Caco-2 (cell line): ENCODE measurements around the gene STAT2. TPM values are rescaled to one million over a fixed set of nuclear protein-coding genes. Genes with fewer than 3 reads are reported as not detected.
"Not testable (repeated sequence)": the region's sequence is repeated elsewhere in the genome, so short reads cannot be mapped to it uniquely, and the experiment has no call there.

Experiments
- BruUV-seq: library from RNA; stranded (reverse); fragments of 400-500 nt; replicated peaks from 2 replicates; lab custom pipeline; 2021; lab: Mats Ljungman, UMichigan
- CTCF ChIA-PET: fragments of 300-600 bp; sonication (Branson Sonifier 250); formaldehyde crosslinking; loops from one replicate; lab custom pipeline; 2022; ENCODE audit warnings: antibody characterized with exemption; lab: Charles Lee
- POLR2A ChIA-PET: fragments of 300-600 bp; sonication (Branson Sonifier 250); formaldehyde crosslinking; loops from one replicate; lab custom pipeline; 2022; ENCODE audit warnings: antibody characterized with exemption; lab: Charles Lee
- DNase-seq, 2 experiments: peaks; one replicate each; pipeline versions ENCODE4 v3.0.0 to v3.0.0-alpha.2; 2020 to 2022
- H3K27me3 ChIP-seq: replicated peaks from 2 replicates; pipeline ENCODE4 v1.6.0; 2011; ENCODE audit warnings: low read length; ENCODE audit not compliant: control insufficient read depth, insufficient read depth
- H3K36me3 ChIP-seq: 2 replicates; pipeline ENCODE4 v1.5.1; 2011; ENCODE audit warnings: low read length; ENCODE audit not compliant: control insufficient read depth, insufficient read depth
- H3K4me1 ChIP-seq: fragments of 250-450 bp; sonication (Bioruptor Pico); 2 replicates; pipeline ENCODE4 v1.5.1; 2020; ENCODE audit warnings: mild to moderate bottlenecking
- H3K4me3 ChIP-seq: 2 replicates; pipeline ENCODE4 v1.5.1; 2011; ENCODE audit warnings: low read depth, mild to moderate bottlenecking, control low read depth, low read length
- H3K9me3 ChIP-seq: fragments of 250-450 bp; sonication (Bioruptor Pico); 2 replicates; pipeline ENCODE4 v1.5.1; 2020; ENCODE audit warnings: mild to moderate bottlenecking, moderate library complexity
- H3K27ac Mint-ChIP-seq: one replicate; pipeline ENCODE4 v1.8.0; 2022; ENCODE audit warnings: mixed read lengths; ENCODE audit not compliant: unreplicated experiment
- H3K27me3 Mint-ChIP-seq: one replicate; pipeline ENCODE4 v1.8.0; 2022; ENCODE audit warnings: mixed read lengths; ENCODE audit not compliant: insufficient read depth, unreplicated experiment
- H3K36me3 Mint-ChIP-seq: one replicate; pipeline ENCODE4 v1.8.0; 2022; ENCODE audit warnings: mild to moderate bottlenecking, mixed read lengths; ENCODE audit not compliant: insufficient read depth, unreplicated experiment
- H3K4me1 Mint-ChIP-seq: one replicate; pipeline ENCODE4 v1.8.0; 2022; ENCODE audit warnings: low read depth, mixed read lengths; ENCODE audit not compliant: unreplicated experiment
- H3K4me3 Mint-ChIP-seq: one replicate; pipeline ENCODE4 v1.8.0; 2022; ENCODE audit warnings: mild to moderate bottlenecking, moderate library complexity, mixed read lengths; ENCODE audit not compliant: unreplicated experiment
- H3K9me3 Mint-ChIP-seq: one replicate; pipeline ENCODE4 v1.8.0; 2022; ENCODE audit warnings: mixed read lengths; ENCODE audit not compliant: unreplicated experiment
- CTCF ChIP-seq, 2 experiments: fragments of 200-600 bp in 1 of 2; IDR thresholded peaks; 1 replicate in 1 of 2; 2 replicates in 1 of 2; pipeline versions ENCODE4 v1.5.1 to v1.8.0; 2011 to 2022; ENCODE audit warnings: antibody characterized with exemption in 1 of 2, control low read depth in 1 of 2, inconsistent platforms in 1 of 2, low read depth in 1 of 2, low read length in 1 of 2, mild to moderate bottlenecking in 1 of 2, moderate library complexity in 1 of 2; ENCODE audit not compliant: insufficient read depth in 1 of 2, severe bottlenecking in 1 of 2, unreplicated experiment in 1 of 2
- intact Hi-C: fragments of 100-400 bp; cut with micrococcal nuclease; formaldehyde crosslinking; loops from one replicate; pipeline ENCODE4 v1.10.0; 2022; ENCODE audit not compliant: unreplicated experiment
- total RNA-seq: library from RNA; stranded (reverse); gene quantifications from 2 replicates; pipeline ENCODE4 v1.2.3, GENCODE V29; 2022

Gene STAT2
- total RNA-seq, 1 experiment from 2014 or later = 76.7 TPM

GRCh38 chr12:56326126-56326525, 33.8 kb downstream of the STAT2 start:
- H3K9me3 Mint-ChIP-seq = no peaks in the 10 kb centered on the region
- no peak overlapping the region for H3K4me3 ChIP-seq
- CTCF ChIA-PET = no interaction called here
- no peak for DNase-seq
- no peak for TF ChIP-seq CTCF (IDR thresholded peaks at IDR 0.05; ENCODE audit: insufficient read depth in 1 of 2, low read depth in 1 of 2, low read length in 1 of 2, severe bottlenecking in 1 of 2, unreplicated experiment in 1 of 2)
- BruUV-seq = no TSS peak
- H3K4me1 ChIP-seq = peaks cover 8% of the 10 kb centered on the region; the same call in 1 of the 2 replicates
- no peak overlapping the region for H3K4me3 Mint-ChIP-seq
- H3K9me3 ChIP-seq = no peaks in the 10 kb centered on the region
- no peaks in the 10 kb centered on the region for H3K4me1 Mint-ChIP-seq
- H3K27me3 Mint-ChIP-seq = no peaks in the 10 kb centered on the region
- no peaks in the 10 kb centered on the region for H3K27me3 ChIP-seq
- no peaks in the 10 kb centered on the region for H3K36me3 Mint-ChIP-seq
- POLR2A ChIA-PET = no interaction called here
- intact Hi-C loops = no loop called here
- no peak overlapping the region for H3K27ac Mint-ChIP-seq
- no peaks in the 10 kb centered on the region for H3K36me3 ChIP-seq

- Mint-ChIP-seq H3K27ac (no peak overlapping the region), H3K9me3 (no peaks in the 10 kb centered on the region), H3K4me3 (no peak overlapping the region), H3K27me3 (no peaks in the 10 kb centered on the region), H3K36me3 (no peaks in the 10 kb centered on the region), H3K4me1 (no peaks in the 10 kb centered on the region)
- CTCF ChIA-PET = no interaction called here
- TF ChIP-seq CTCF (IDR thresholded peaks at IDR 0.05; ENCODE audit: insufficient read depth in 1 of 2, low read depth in 1 of 2, low read length in 1 of 2, severe bottlenecking in 1 of 2, unreplicated experiment in 1 of 2) = no peak
- BruUV-seq = no TSS peak
- Histone ChIP-seq H3K36me3 (no peaks in the 10 kb centered on the region), H3K27me3 (no peaks in the 10 kb centered on the region), H3K9me3 (no peaks in the 10 kb centered on the region), H3K4me3 (no peak overlapping the region), H3K4me1 (peaks cover 8% of the 10 kb centered on the region; the same call in 1 of the 2 replicates)
- no peak for DNase-seq
- intact Hi-C loops = no loop called here
- POLR2A ChIA-PET = interaction anchor here (0.5 kb wide), 1 partner anchor 12 kb away, joined by 11 read pairs; no protein-coding TSS in a partner anchor
Measured at GRCh38 chr12:56324206-56324605, 35.7 kb downstream of the STAT2 start.

DNA sequence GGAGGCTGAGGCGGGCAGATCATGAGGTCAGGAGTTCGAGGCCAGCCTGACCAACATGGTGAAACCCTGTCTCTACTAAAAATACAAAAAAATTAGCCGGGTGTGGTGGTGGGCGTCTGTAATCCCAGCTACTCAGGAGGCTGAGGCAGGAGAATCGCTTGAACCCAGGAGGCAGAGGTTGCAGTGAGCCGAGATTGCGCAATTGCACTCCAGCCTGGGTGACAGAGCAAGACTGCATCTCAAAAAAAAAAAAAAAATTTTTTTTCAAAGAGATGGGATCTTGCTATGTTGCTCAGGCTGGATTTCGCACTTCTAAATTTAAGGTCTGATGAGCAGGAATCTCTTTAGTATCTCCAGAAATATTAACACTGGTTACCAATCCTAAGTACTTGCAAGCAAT, 38.3 kb downstream of the STAT2 start:
- H3K4me1 Mint-ChIP-seq, H3K27me3 Mint-ChIP-seq, CTCF ChIA-PET, H3K27ac Mint-ChIP-seq, H3K36me3 Mint-ChIP-seq, H3K36me3 ChIP-seq, H3K27me3 ChIP-seq, BruUV-seq, H3K9me3 Mint-ChIP-seq, intact Hi-C loops, H3K4me1 ChIP-seq, H3K4me3 ChIP-seq, H3K9me3 ChIP-seq, POLR2A ChIA-PET, DNase-seq, H3K4me3 Mint-ChIP-seq: not testable (repeated sequence)

- H3K4me3 Mint-ChIP-seq = no peak overlapping the region
- H3K27me3 ChIP-seq = no peaks in the 10 kb centered on the region
- H3K9me3 Mint-ChIP-seq = no peaks in the 10 kb centered on the region
- intact Hi-C loops = no loop called here
- no TSS peak for BruUV-seq
- no peak overlapping the region for H3K27ac Mint-ChIP-seq
- no peaks in the 10 kb centered on the region for H3K4me1 Mint-ChIP-seq
- H3K4me3 ChIP-seq = no peak overlapping the region
- POLR2A ChIA-PET = no interaction called here
- no peak for DNase-seq
- CTCF ChIA-PET = no interaction called here
- H3K36me3 ChIP-seq = no peaks in the 10 kb centered on the region
- no peaks in the 10 kb centered on the region for H3K27me3 Mint-ChIP-seq
- TF ChIP-seq CTCF (IDR thresholded peaks at IDR 0.05; ENCODE audit: insufficient read depth in 1 of 2, low read depth in 1 of 2, low read length in 1 of 2, severe bottlenecking in 1 of 2, unreplicated experiment in 1 of 2) = no peak
- no peaks in the 10 kb centered on the region for H3K4me1 ChIP-seq
- H3K36me3 Mint-ChIP-seq = peaks cover 2% of the 10 kb centered on the region
- H3K9me3 ChIP-seq = no peaks in the 10 kb centered on the region
Measured at GRCh38 chr12:56321027-56321426, 38.9 kb downstream of the STAT2 start.
